HG02981 (cell line): ENCODE data around the gene AMOTL1.
A peak's percentile ranks its signal among the peaks of the same experiment; 100 is the strongest.

Source experiments
- ATAC-seq: cut with Tn5 transposase; IDR thresholded peaks from one replicate; pipeline ENCODE4 v1.9.1; 2021; ENCODE audit warnings: mild to moderate bottlenecking, moderate library complexity; ENCODE audit not compliant: unreplicated experiment

AMOTL1 gene

DNA sequence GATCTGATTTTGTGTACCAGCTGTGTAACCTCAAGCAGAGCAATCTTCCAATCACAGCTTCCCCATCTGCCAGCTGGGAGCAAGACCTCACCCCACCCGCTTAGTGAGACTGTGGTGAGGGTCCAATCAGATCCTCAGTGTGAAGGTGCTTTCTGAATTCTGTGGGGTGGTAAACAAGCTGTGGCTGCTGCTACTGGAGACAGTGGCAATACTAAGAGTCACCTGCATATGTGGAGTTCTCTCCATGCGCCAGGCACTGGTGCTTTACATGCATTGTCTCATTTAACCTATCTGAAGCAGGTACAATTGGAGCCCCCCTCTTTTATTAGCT is 154.8 kb downstream of the AMOTL1 start:
- ATAC-seq, result no peak

GRCh38 chr11:94924171-94924572 is 156.0 kb downstream of the AMOTL1 start:
- no peak for ATAC-seq

GRCh38 chr11:94924612-94925011 is 156.5 kb downstream of the AMOTL1 start:
- ATAC-seq, result no peak

- ATAC-seq, result peak; percentile 70
Observed at GRCh38 chr11:94925422-94926270, 157.5 kb downstream of the AMOTL1 start.

GRCh38 chr11:94926271-94926625 is 158.1 kb downstream of the AMOTL1 start:
- no peak for ATAC-seq
